Measurements from ENCODE around the gene PTCHD1. TPM values are rescaled to one million over a fixed set of nuclear protein-coding genes. Genes with fewer than 3 reads are reported as not detected.

Gene PTCHD1
- 5.9 and 6.7 TPM in 2 replicates for polyA plus RNA-seq

GRCh38 chrX:23334848-23335599 is at the start of gene PTCHD1:
PTCHD1 (plus strand) TSS chrX:23334849; CDS start chrX:23334876, 27 bp downstream.

